Adipose tissue (tissue), 3 donors: ENCODE measurements around the gene IFITM2. TPM values are rescaled to one million over a fixed set of nuclear protein-coding genes. Genes with fewer than 3 reads are reported as not detected.
"Not testable (repeated sequence)": the region's sequence is repeated elsewhere in the genome, so short reads cannot be mapped to it uniquely, and the experiment has no call there.

ENCODE experiments used
- H3K27ac ChIP-seq: one replicate; pipeline ENCODE4 v1.5.1; 2013; ENCODE audit warnings: low read depth, low read length
- WGBS, 3 donors: extraction: QIAGEN DNeasy Blood & Tissue Kit; methylation state at CpG; one replicate each; pipeline ENCODE4 v1.1.7; 2013; 5-methylcytosine and 5-hydroxymethylcytosine counted together
- polyA plus RNA-seq, 3 donors: library from polyadenylated mRNA; stranded (reverse); fragments of 200-250 nt; gene quantifications; one replicate each; pipeline ENCODE4 v1.2.3, GENCODE V29; 2013
- donor health status: healthy with polysubstance abuse.
- donor health status: Bipolar disorder and iron deficiency.
- donor health status: healthy.

IFITM2 gene
- polyA plus RNA-seq, 3 donors, result 208 to 1,862 (median 1,191) TPM

DNA sequence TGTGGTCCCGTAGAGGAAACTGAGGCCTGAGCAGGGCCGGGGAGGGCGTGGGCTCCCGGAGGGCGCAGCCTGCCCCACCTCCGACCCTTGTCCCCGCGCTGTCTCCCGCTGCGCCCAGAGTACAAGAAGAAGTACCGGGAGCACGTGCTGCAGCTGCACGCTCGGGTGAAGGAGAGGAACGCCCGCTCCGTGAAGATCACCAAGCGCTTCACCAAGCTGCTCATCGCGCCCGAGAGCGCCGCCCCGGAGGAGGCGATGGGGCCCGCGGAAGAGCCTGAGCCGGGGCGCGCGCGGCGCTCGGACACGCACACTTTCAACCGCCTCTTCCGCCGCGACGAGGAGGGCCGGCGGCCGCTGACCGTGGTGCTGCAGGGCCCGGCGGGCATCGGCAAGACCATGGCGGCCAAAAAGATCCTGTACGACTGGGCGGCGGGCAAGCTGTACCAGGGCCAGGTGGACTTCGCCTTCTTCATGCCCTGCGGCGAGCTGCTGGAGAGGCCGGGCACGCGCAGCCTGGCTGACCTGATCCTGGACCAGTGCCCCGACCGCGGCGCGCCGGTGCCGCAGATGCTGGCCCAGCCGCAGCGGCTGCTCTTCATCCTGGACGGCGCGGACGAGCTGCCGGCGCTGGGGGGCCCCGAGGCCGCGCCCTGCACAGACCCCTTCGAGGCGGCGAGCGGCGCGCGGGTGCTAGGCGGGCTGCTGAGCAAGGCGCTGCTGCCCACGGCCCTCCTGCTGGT, 27.5 kb upstream of the IFITM2 start:
- 2 to 4% (median 3%) methylated on average over 78 to 85 of the region's 85 CpGs for WGBS, 3 donors
- H3K27ac ChIP-seq, result no peak overlapping the region

DNA sequence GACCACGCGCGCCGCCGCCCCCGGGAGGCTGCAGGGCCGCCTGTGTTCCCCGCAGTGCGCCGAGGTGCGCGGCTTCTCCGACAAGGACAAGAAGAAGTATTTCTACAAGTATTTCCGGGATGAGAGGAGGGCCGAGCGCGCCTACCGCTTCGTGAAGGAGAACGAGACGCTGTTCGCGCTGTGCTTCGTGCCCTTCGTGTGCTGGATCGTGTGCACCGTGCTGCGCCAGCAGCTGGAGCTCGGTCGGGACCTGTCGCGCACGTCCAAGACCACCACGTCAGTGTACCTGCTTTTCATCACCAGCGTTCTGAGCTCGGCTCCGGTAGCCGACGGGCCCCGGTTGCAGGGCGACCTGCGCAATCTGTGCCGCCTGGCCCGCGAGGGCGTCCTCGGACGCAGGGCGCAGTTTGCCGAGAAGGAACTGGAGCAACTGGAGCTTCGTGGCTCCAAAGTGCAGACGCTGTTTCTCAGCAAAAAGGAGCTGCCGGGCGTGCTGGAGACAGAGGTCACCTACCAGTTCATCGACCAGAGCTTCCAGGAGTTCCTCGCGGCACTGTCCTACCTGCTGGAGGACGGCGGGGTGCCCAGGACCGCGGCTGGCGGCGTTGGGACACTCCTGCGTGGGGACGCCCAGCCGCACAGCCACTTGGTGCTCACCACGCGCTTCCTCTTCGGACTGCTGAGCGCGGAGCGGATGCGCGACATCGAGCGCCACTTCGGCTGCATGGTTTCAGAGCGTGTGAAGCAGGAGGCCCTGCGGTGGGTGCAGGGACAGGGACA, 26.7 kb upstream of the IFITM2 start:
- whole genome bisulfite sequencing, 3 donors, result 7 to 8% (median 7%) methylated on average over 79 of the region's 79 CpGs
- H3K27ac ChIP-seq, result no peak overlapping the region

DNA sequence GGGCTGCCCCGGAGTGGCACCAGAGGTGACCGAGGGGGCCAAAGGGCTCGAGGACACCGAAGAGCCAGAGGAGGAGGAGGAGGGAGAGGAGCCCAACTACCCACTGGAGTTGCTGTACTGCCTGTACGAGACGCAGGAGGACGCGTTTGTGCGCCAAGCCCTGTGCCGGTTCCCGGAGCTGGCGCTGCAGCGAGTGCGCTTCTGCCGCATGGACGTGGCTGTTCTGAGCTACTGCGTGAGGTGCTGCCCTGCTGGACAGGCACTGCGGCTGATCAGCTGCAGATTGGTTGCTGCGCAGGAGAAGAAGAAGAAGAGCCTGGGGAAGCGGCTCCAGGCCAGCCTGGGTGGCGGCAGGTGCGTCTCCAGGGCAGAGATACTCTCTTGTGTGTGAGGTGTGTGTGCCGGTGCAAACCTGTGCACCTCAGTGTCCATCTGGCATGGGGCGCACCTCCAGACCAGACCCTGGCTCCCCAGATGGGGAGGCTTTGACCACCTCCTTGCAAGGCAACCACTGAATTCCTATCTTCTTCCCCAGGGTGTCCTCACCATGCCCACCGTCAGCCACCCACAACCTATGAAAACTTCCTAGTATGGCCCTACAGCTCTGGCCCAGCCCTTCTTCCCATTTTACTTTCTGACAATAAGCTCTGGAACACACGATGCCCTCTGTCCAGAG, 26.0 kb upstream of the IFITM2 start:
- WGBS, 3 donors, result 29 to 41% (median 34%) methylated on average over 26 of the region's 26 CpGs
- no peak overlapping the region for H3K27ac ChIP-seq

- WGBS, 3 donors, result 57 to 74% (median 69%) methylated on average over 4 of the region's 4 CpGs
- no peak overlapping the region for H3K27ac ChIP-seq
Observed at GRCh38 chr11:282171-282570, 25.4 kb upstream of the IFITM2 start.

GRCh38 chr11:282630-283360, 24.8 kb upstream of the IFITM2 start:
- 29 to 65% (median 63%) methylated on average over 10 to 13 of the region's 13 CpGs for WGBS, 3 donors
- H3K27ac ChIP-seq, result no peak overlapping the region

DNA sequence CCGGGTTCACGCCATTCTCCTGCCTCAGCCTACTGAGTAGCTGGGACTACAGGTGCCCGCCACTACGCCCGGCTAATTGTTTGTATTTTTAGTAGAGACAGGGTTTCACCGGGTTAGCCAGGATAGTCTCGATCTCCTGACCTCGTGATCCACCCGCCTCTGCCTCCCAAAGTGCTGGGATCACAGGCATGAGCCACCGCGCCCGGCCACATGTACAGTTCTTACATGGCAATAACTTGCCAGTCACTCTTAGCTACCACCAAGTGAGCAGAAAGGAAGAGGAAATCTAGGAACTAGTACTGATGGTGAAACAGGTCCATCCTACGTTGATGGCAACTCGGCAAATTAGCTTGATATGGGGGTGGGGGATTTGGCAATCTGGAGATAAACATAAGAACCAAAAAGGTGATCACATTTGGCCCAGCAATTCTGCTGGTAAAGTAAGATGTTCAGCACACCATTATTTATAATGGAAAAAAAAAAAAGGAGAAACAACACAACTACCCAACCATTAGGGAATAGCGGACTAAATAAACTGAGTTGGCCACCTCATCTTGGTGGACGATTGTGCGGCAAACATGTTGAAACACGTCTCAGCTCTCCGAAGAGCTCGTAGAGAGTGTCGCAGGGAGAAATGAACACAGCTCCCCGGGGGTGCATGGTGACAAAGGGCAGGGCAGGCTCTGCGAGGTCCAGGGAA, 24.1 kb upstream of the IFITM2 start:
- 81 to 84% (median 83%) methylated on average over 22 to 23 of the region's 23 CpGs for WGBS, 3 donors
- no peak overlapping the region for H3K27ac ChIP-seq

GRCh38 chr11:284105-285020, 23.3 kb upstream of the IFITM2 start:
- H3K27ac ChIP-seq, result no peak overlapping the region
- WGBS, 3 donors, result 83 to 87% (median 86%) methylated on average over 23 to 24 of the region's 24 CpGs

DNA sequence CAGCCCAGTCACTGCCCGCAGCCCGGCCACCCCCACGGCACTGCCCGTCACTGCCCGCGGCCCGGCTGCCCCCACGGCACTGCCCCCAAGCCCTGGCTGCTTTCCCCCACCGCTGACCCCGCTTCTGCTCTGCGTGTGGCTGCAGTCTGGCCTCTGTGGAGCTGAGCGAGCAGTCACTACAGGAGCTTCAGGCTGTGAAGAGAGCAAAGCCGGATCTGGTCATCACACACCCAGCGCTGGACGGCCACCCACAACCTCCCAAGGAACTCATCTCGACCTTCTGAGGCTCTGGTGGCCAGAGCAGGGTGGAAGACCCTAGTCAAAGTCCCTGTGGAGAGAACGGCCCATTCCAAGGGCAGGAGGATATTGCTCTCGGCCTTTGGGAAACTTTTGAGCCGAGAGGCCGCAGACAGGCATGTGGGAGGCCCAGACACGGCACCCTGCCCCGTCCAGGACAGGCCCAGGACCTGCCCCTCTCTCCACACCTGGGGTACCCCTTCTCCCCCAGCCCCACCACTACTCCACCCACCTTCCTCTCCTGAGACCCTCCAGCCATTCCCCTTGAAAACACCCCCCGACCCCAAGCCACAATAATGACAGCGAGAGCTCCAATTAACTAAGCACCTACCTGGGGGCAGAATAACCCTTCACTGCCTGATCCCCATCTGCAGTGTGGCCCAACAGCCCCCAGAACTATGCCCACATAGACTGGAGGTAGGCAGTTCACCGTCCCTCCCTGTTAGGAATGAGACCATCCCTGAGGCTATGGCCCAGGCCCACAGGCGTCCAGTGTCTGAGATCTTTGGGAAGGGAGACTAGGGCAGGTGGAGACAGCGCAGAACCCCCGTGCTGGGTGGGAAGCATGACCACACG, 22.4 kb upstream of the IFITM2 start:
- 87 to 89% (median 89%) methylated on average over 29 of the region's 29 CpGs for WGBS, 3 donors
- H3K27ac ChIP-seq, result no peak overlapping the region

DNA sequence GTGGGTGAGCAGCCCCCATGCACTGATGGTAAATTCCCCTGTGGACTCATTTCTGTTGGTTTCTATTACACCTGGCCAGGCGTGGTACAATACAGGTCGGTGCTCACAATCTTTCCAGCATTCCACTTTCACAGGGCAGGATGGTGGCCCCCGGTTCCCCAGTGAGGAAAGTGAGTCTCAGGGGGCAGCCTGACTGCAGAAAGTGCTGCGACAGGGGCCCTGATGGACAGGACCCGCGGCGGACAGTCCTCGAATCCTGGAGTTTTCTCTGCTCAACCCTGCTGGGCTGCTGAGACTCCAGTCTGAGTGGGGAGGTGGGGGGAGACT, 21.8 kb upstream of the IFITM2 start:
- no peak overlapping the region for H3K27ac ChIP-seq
- WGBS, 3 donors, result 84 to 92% (median 87%) methylated on average over 8 of the region's 8 CpGs

DNA sequence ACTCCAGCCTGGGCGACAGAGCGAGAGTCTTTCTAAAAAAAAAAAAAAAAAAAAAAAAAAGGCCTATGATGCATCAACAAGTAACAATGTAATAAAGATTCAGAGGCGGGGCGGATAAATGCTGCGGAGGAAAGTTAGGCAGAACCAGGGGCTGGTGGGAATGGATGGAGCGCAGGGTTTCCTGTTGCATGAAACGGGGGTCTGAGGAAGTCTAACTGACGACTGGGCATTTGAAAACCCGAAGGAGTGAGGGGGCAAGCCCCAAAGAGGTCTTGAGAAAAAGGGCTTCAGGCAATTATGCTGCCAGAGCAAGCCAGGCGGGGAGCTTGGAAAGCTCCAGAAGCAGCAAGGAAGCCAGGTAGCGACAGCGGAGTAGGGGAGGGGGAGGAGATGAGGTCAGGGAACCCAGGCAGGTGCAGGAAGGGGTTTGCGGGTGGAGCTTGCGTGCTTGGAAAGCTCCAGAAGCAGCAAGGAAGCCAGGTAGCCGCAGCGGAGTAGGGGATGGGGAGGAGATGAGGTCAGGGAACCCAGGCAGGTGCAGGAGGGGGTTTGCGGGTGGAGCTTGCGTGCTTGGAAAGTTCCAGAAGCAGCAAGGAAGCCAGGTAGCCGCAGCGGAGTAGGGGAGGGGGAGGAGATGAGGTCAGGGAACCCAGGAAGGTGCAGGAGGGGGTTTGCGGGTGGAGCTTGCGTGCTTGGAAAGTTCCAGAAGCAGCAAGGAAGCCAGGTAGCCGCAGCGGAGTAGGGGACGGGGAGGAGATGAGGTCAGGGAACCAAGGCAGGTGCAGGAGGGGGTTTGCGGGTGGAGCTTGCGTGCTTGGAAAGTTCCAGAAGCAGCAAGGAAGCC, 20.4 kb upstream of the IFITM2 start:
- 58 to 84% (median 82%) methylated on average over 24 to 27 of the region's 27 CpGs for WGBS, 3 donors
- H3K27ac ChIP-seq, result not testable (repeated sequence)

DNA sequence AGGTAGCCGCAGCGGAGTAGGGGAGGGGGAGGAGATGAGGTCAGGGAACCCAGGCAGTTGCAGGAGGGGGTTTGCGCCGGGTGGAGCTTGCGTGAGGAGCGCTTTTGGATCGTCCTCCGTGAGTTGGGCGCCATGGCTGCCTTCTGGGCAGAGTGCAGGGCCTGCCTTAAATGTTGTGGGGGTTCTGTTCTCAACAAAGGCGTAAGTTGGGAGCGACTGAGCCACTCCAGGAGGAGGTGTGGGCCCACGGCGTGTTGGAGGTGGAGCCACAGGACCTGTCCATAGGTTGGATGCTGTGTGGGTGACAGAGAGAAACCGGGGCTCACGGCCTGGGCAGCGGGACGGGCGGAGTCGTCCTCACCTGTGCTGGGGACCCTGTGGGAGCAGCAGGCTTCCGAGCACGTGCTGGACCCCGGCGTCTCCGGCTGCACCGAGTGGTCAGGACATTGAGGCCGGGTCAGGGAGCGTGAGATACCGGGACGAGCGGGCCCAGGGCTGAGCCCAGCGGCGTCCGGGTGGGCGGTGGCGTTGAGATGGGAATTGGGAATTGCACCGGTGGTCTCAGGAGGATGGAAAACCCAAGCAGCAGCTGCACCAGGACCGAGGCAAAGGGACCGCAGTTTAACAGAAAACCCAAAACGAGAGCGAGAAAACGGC, 19.7 kb upstream of the IFITM2 start:
- no peak overlapping the region for H3K27ac ChIP-seq
- WGBS, 3 donors, result 19 to 23% (median 22%) methylated on average over 40 to 41 of the region's 41 CpGs

DNA sequence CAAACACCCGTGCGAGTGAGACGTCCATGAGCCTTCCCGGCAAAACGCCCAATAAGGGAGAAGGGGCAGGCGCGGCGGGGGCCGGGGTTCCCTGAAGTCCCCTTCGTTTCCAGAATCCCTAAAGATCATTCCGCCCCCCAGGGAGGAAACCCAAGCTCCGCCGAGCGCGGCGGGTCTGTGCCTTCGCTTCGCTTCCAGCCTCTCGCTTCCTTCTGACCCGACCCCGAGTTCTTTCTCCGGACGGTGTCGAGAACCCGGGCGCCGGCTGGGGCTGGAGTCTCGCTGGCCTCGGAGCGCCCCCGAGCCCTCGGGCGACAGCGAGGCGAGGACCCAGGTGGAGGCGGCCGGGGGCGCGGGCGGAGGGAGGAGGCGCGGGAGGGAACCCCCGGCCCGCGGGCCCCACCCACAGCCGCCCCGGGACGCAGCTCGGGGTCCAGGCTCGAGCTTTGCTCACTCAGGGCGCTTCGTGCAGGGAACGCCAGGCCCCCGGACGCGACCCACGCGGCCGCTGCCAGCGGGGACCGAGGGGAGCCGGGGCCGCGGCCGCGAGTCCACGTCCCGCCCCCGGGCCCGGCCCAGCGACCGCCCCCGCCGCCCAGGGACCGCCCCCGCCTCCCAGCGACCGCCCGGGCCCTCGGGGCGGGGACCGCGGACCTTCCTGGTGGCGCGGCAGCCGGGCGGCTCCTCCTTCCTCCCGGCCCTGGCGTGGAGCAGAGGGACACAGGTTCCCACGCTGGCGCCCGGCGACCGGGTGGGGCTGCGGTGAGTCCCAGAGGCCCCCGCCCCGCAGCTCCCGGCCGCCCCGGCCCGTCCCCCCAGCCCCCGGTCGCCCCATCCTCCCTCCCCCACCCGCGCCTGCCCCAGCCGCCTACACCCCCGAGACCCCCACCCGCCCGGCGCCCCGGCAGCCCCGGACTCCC, 18.9 kb upstream of the IFITM2 start, which contains the start of gene PGGHG:
PGGHG (plus strand) TSS at position 649 of the 920 bp plus-strand sequence. CDS start 691 bp downstream, outside the sequence.
- 0 to 1% (median 1%) methylated on average over 57 to 104 of the region's 112 CpGs for WGBS, 3 donors
- no peak within 1 kb of the TSS for H3K27ac ChIP-seq

DNA sequence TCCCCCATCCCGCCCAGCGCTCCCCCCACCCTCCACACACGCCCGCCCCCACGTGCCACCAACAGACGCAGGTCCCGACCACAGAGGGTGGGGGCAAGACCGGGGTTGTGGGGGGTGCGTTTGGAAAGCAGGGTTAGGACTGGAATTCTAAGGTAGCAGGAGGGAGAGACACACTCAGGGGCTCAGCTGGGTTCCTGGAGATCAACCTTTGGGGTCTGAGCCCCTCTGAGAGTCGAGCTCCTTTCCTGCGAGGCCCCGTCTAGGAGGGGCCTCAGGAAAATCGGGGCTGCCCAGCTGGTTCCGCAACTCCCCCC, 18.3 kb upstream of the IFITM2 start:
- no peak overlapping the region for H3K27ac ChIP-seq
- WGBS, 3 donors, result 15 to 25% (median 19%) methylated on average over 12 to 14 of the region's 14 CpGs
